ENCODE measurements around the gene UPF3A.
"Not testable (repeated sequence)": the region's sequence is repeated elsewhere in the genome, so short reads cannot be mapped to it uniquely, and the experiment has no call there.

Gene UPF3A

DNA sequence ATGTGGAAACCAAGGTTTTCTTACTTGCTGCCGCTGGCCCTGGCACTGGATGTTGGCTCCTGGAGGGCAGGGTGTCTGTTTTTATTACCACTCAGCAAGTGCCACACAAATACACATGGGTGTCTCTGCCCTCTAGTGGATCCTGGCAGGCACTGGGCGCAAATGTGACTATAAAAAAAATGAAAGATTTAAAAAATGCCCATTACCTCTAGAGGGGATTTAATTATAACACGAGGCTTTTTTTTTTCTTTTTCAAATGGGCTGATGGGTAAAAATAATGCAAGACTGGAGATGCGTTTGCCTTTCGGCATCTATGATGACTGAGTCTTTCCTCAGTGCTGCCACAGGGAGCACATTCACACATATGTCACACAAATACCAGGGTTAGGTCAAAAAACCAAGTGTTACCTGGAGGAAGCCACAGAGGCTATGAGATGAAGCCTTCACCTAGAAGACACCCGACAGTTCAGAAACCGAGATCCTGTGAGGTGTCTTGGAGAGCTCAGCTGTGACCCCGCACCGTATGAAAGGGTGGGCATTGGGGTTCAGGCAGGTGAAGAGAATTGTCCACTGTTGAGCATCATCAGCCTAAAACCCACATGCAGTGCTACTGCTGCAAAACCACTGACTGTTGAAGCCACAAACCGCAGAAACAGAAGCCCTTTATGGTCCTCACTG, 58.6 kb downstream of the UPF3A start:
- DNase-seq: peak; percentile 74

DNA sequence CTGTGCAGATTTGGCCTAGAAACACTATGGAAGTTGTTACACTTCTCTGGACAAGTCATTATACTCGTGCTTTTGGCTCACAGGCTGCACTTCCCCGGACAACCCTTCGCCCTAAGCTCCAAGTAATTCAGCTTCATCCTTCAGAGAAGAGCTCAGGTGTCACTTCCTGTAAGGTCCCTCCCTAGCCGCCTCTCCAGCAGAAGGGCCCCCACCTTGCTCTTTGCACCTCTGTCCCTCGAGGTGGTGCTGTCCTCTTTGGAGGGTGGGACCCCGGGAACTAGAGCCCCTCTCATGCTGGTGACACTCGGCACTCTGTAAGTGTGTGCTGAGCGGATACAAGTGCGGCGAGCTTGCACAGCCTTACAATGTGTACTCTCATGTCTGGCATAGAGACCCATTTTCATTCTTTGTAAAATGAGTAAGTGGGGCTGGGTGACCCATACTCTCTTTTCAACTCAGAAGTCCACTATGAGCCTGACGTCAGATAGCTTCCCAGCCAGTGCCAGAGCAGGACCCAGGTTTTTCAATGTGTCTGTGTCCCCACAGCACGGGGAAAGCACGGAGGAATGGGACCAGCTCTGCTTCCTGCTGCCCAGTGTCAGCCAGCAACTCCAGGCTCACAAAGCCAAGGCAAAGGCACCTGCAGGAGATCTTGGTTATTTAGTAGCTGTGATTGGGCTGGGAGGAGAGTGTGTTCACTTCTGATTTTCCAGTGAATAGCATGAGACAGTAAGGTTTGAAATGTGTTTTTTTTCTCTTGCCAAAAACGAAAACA, 59.8 kb downstream of the UPF3A start:
- DNase-seq: no peak

DNA sequence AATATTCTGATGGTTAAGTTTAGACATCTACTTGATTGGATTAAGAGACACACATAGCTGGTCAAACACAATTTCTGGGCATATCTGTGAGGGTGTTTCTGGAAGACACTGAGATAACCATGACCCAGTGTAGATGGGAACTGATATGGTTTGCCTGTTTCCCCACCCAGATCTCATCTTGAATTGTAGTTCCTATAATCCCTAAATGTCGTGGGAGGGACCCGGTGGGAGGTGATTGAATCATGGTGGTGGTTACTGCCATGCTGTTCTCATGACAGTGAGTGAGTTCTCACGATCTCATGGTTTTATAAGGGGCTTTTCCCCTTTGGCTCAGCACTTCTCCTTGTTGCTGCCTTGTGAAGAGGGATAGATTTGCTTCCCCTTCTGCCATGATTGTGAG, 65.9 kb downstream of the UPF3A start:
- not testable (repeated sequence) for DNase-seq

DNA sequence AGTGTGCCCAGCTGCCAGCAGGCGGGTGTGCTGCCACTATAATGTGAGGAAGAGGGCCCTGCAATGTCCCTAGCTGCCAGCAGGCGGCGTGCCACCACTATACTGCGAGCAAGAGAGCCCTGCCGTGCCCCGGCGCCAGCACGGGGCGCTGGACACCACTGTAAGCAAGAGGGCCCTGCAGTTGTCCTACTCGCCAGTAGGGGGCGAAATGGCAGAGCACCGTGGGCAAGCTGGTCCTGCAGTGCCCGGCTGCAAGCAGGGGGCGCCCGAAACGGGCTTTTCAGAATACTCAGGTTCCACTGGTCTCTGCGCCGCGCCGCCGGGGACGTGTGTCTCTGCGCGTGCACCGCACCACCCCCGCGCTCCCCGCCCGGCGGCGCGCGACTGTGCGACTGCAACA, 71.4 kb downstream of the UPF3A start:
- not testable (repeated sequence) for DNase-seq

DNA sequence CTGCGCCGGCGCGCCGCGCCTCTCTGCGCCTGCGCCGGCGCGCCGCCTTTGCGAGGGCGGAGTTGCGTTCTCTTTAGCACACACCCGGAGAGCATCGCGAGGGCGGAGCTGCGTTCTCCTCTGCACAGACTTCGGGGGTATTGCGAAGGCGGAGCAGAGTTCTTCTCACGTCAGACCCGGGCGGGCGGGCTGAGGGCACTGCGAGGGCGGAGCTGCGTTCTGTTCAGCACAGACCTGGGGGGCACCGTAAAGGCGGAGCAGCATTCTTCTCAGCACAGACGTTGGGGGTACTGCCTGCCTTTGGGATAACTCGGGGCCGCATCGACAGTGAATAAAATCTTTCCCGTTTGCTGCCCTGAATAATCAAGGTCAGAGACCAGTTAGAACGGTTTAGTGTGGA, 72.0 kb downstream of the UPF3A start:
- not testable (repeated sequence) for DNase-seq

All from activated CD8-positive, alpha-beta memory T cell treated with anti-CD3 and anti-CD28 coated beads for 24 hours (primary cell).